ENCODE measurements around the gene CKS2.

Gene CKS2

GRCh38 chr9:89319015-89319905, 8.3 kb downstream of the CKS2 start:
- H3K27me3 ChIP-seq (ENCODE audit: control insufficient read depth in 5 of 5, insufficient read depth in 4 of 5, low read length in 5 of 5): no peaks in the 10 kb centered on the region
- peak overlapping the region; percentile 97 for H3K27ac ChIP-seq (ENCODE audit: low read depth, low read length)
- H3K36me3 ChIP-seq (ENCODE audit: control insufficient read depth in 5 of 5, insufficient read depth in 5 of 5, low read length in 5 of 5): peaks cover 0 to 9% (median 0%) of the 10 kb centered on the region in 5 donors
- H3K9me3 ChIP-seq (ENCODE audit: control insufficient read depth in 5 of 5, low read length in 5 of 5): no peaks in the 10 kb centered on the region
- peak overlapping the region; percentile 81 to 99 (median 95) for H3K9ac ChIP-seq (ENCODE audit: low read length in 5 of 5)
- peak overlapping the region; percentile 62 to 80 (median 77) for H3K4me3 ChIP-seq (ENCODE audit: low read depth in 1 of 5, low read length in 5 of 5)
- H3K4me1 ChIP-seq (ENCODE audit: control insufficient read depth in 5 of 5, insufficient read depth in 5 of 5, low read length in 5 of 5): peaks cover 2 to 28% (median 27%) of the 10 kb centered on the region in 5 donors

DNA sequence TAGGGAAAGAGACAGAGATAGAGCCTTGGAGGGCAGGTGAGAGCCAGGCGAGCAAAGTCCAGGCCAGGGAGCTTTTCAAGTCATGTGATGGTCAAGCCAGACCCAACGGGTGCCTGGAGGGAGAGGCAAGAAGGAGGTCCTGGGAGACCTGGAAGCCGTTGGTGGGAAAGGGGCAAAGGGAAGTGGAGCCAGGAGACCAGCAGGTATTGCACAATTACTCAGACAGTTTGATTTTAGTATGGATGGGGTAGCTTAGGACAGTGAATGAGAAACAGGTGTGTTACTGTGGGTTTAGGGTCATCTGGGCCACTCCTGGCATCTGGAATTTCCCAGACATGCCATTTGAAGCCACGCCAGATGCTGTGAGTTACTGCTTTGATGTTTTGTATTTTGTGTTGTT, 12.4 kb downstream of the CKS2 start:
- H3K36me3 ChIP-seq (ENCODE audit: control insufficient read depth in 5 of 5, insufficient read depth in 5 of 5, low read length in 5 of 5): peaks cover 12 to 26% (median 19%) of the 10 kb centered on the region in 5 donors
- H3K27me3 ChIP-seq (ENCODE audit: control insufficient read depth in 5 of 5, insufficient read depth in 4 of 5, low read length in 5 of 5): no peaks in the 10 kb centered on the region
- H3K27ac ChIP-seq (ENCODE audit: low read depth, low read length): no peak overlapping the region
- H3K4me1 ChIP-seq (ENCODE audit: control insufficient read depth in 5 of 5, insufficient read depth in 5 of 5, low read length in 5 of 5): peaks cover 2 to 19% (median 18%) of the 10 kb centered on the region in 5 donors
- no peak overlapping the region for H3K9ac ChIP-seq (ENCODE audit: low read length in 5 of 5)
- H3K9me3 ChIP-seq (ENCODE audit: control insufficient read depth in 5 of 5, low read length in 5 of 5): no peaks in the 10 kb centered on the region
- H3K4me3 ChIP-seq (ENCODE audit: low read depth in 1 of 5, low read length in 5 of 5): no peak overlapping the region

DNA sequence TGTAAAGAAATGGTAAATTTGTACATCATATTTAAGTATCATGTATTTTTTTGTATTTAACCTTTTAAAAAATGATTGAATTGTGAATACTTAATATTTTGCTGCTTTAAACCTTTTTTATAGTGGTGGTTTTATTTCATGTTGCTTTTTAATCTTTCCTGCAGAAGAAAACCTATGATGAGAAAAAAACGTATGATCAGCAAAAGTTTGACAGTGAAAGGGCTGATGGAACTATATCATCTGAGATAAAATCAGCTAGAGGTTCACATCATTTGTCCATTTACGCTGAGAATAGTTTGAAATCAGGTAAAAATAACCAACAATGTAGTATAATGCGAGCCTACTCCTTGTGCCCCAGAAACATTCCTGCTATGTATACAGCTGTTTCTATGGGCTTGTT, 14.7 kb downstream of the CKS2 start:
- Histone ChIP-seq H3K27ac (ENCODE audit: low read depth, low read length) (no peak overlapping the region), H3K9me3 (ENCODE audit: control insufficient read depth in 5 of 5, low read length in 5 of 5) (no peaks in the 10 kb centered on the region), H3K27me3 (ENCODE audit: control insufficient read depth in 5 of 5, insufficient read depth in 4 of 5, low read length in 5 of 5) (no peaks in the 10 kb centered on the region), H3K4me1 (ENCODE audit: control insufficient read depth in 5 of 5, insufficient read depth in 5 of 5, low read length in 5 of 5) (peaks cover 0 to 7% (median 6%) of the 10 kb centered on the region in 5 donors), H3K9ac (ENCODE audit: low read length in 5 of 5) (no peak overlapping the region), H3K4me3 (ENCODE audit: low read depth in 1 of 5, low read length in 5 of 5) (no peak overlapping the region), H3K36me3 (ENCODE audit: control insufficient read depth in 5 of 5, insufficient read depth in 5 of 5, low read length in 5 of 5) (peaks cover 35 to 49% (median 38%) of the 10 kb centered on the region in 5 donors)

- Histone ChIP-seq H3K27me3 (ENCODE audit: control insufficient read depth in 5 of 5, insufficient read depth in 4 of 5, low read length in 5 of 5) (no peaks in the 10 kb centered on the region), H3K4me1 (ENCODE audit: control insufficient read depth in 5 of 5, insufficient read depth in 5 of 5, low read length in 5 of 5) (peaks cover 0 to 7% (median 5%) of the 10 kb centered on the region in 5 donors), H3K27ac (ENCODE audit: low read depth, low read length) (no peak overlapping the region), H3K36me3 (ENCODE audit: control insufficient read depth in 5 of 5, insufficient read depth in 5 of 5, low read length in 5 of 5) (peaks cover 45 to 65% (median 52%) of the 10 kb centered on the region in 5 donors), H3K4me3 (ENCODE audit: low read depth in 1 of 5, low read length in 5 of 5) (no peak overlapping the region), H3K9me3 (ENCODE audit: control insufficient read depth in 5 of 5, low read length in 5 of 5) (no peaks in the 10 kb centered on the region), H3K9ac (ENCODE audit: low read length in 5 of 5) (no peak overlapping the region)
Observed at GRCh38 chr9:89328064-89328463, 17.1 kb downstream of the CKS2 start.

DNA sequence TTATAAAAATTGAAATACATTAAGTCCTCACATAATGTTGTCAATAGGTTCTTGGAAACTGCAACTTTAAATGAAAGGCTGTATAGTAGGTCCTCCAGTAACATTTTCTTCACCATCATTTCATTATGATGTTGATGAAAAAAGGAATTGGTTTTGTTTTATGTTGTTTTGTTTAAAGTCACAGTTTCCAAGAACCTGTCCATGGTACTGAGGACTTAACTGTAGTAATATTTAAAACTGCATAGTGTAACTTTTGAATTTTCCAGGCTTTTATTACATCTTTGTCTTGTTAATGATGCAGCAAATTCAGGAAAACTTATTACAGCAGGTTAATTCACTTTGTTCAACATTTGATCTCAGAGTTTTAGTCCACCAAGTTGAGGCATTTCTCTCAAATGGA, 18.9 kb downstream of the CKS2 start:
- Histone ChIP-seq H3K36me3 (ENCODE audit: control insufficient read depth in 5 of 5, insufficient read depth in 5 of 5, low read length in 5 of 5) (peaks cover 57 to 83% (median 70%) of the 10 kb centered on the region in 5 donors), H3K4me3 (ENCODE audit: low read depth in 1 of 5, low read length in 5 of 5) (no peak overlapping the region), H3K9ac (ENCODE audit: low read length in 5 of 5) (no peak overlapping the region), H3K27ac (ENCODE audit: low read depth, low read length) (no peak overlapping the region), H3K4me1 (ENCODE audit: control insufficient read depth in 5 of 5, insufficient read depth in 5 of 5, low read length in 5 of 5) (no peaks in the 10 kb centered on the region), H3K9me3 (ENCODE audit: control insufficient read depth in 5 of 5, low read length in 5 of 5) (no peaks in the 10 kb centered on the region), H3K27me3 (ENCODE audit: control insufficient read depth in 5 of 5, insufficient read depth in 4 of 5, low read length in 5 of 5) (no peaks in the 10 kb centered on the region)

GRCh38 chr9:89330513-89330912, 19.5 kb downstream of the CKS2 start:
- no peak overlapping the region for H3K9ac ChIP-seq (ENCODE audit: low read length in 5 of 5)
- peaks cover 57 to 86% (median 72%) of the 10 kb centered on the region in 5 donors for H3K36me3 ChIP-seq (ENCODE audit: control insufficient read depth in 5 of 5, insufficient read depth in 5 of 5, low read length in 5 of 5)
- no peaks in the 10 kb centered on the region for H3K27me3 ChIP-seq (ENCODE audit: control insufficient read depth in 5 of 5, insufficient read depth in 4 of 5, low read length in 5 of 5)
- H3K4me1 ChIP-seq (ENCODE audit: control insufficient read depth in 5 of 5, insufficient read depth in 5 of 5, low read length in 5 of 5): no peaks in the 10 kb centered on the region
- H3K9me3 ChIP-seq (ENCODE audit: control insufficient read depth in 5 of 5, low read length in 5 of 5): no peaks in the 10 kb centered on the region
- H3K4me3 ChIP-seq (ENCODE audit: low read depth in 1 of 5, low read length in 5 of 5): no peak overlapping the region
- H3K27ac ChIP-seq (ENCODE audit: low read depth, low read length): no peak overlapping the region

DNA sequence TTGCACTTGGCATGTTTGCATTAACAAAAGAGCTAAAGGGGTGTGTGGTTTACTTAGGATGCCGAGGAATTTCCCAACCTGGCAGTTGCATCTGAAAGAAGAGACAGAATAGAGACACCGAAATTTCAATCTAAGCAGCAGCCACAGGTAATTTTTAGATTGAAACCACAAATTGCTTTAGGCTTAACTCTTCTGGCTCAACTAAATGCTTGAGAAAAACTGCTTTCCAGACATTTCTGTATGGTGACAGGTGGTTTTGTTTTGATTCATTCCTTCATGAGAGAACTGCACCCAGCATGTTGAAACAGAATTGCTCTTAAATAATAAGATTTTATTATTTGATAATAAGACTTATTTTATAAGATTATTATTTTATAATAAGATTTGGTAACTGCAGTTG, 28.8 kb downstream of the CKS2 start:
- H3K4me1 ChIP-seq (ENCODE audit: control insufficient read depth in 5 of 5, insufficient read depth in 5 of 5, low read length in 5 of 5): no peaks in the 10 kb centered on the region
- no peak overlapping the region for H3K4me3 ChIP-seq (ENCODE audit: low read depth in 1 of 5, low read length in 5 of 5)
- no peak overlapping the region for H3K27ac ChIP-seq (ENCODE audit: low read depth, low read length)
- no peaks in the 10 kb centered on the region for H3K9me3 ChIP-seq (ENCODE audit: control insufficient read depth in 5 of 5, low read length in 5 of 5)
- peaks cover 63 to 84% (median 77%) of the 10 kb centered on the region in 5 donors for H3K36me3 ChIP-seq (ENCODE audit: control insufficient read depth in 5 of 5, insufficient read depth in 5 of 5, low read length in 5 of 5)
- no peak overlapping the region for H3K9ac ChIP-seq (ENCODE audit: low read length in 5 of 5)
- H3K27me3 ChIP-seq (ENCODE audit: control insufficient read depth in 5 of 5, insufficient read depth in 4 of 5, low read length in 5 of 5): no peaks in the 10 kb centered on the region

DNA sequence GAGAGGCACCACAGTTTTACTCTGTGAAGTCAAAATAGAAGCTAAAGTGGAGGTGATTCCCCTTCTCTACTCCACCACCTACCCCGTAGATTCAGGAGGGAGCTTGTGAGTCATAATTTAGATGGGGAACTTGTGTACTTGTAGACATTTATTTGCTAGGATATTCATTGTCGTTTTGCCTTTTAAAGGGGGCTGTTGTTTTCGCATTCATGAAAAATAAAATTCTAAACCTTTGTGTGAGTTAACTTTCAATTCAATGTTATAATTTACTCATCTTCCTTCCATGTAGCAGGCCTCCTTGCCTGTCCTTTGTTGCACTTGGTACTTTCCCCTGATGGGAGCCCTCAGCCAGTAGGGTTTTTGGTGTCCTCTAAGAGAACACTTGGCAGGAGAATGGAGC, 29.3 kb downstream of the CKS2 start:
- no peak overlapping the region for H3K4me3 ChIP-seq (ENCODE audit: low read depth in 1 of 5, low read length in 5 of 5)
- peaks cover 64 to 84% (median 80%) of the 10 kb centered on the region in 5 donors for H3K36me3 ChIP-seq (ENCODE audit: control insufficient read depth in 5 of 5, insufficient read depth in 5 of 5, low read length in 5 of 5)

GRCh38 chr9:89342213-89342612, 31.2 kb downstream of the CKS2 start:
- Histone ChIP-seq H3K36me3 (ENCODE audit: control insufficient read depth in 5 of 5, insufficient read depth in 5 of 5, low read length in 5 of 5) (peaks cover 63 to 89% (median 84%) of the 10 kb centered on the region in 5 donors), H3K27ac (ENCODE audit: low read depth, low read length) (no peak overlapping the region), H3K9ac (ENCODE audit: low read length in 5 of 5) (no peak overlapping the region), H3K9me3 (ENCODE audit: control insufficient read depth in 5 of 5, low read length in 5 of 5) (no peaks in the 10 kb centered on the region), H3K4me3 (ENCODE audit: low read depth in 1 of 5, low read length in 5 of 5) (no peak overlapping the region), H3K4me1 (ENCODE audit: control insufficient read depth in 5 of 5, insufficient read depth in 5 of 5, low read length in 5 of 5) (no peaks in the 10 kb centered on the region), H3K27me3 (ENCODE audit: control insufficient read depth in 5 of 5, insufficient read depth in 4 of 5, low read length in 5 of 5) (no peaks in the 10 kb centered on the region)

More for the DNA sequence above, 29.3 kb downstream of the CKS2 start:
- Histone ChIP-seq H3K27ac (ENCODE audit: low read depth, low read length) (no peak overlapping the region), H3K27me3 (ENCODE audit: control insufficient read depth in 5 of 5, insufficient read depth in 4 of 5, low read length in 5 of 5) (no peaks in the 10 kb centered on the region), H3K9ac (ENCODE audit: low read length in 5 of 5) (no peak overlapping the region), H3K9me3 (ENCODE audit: control insufficient read depth in 5 of 5, low read length in 5 of 5) (no peaks in the 10 kb centered on the region), H3K4me1 (ENCODE audit: control insufficient read depth in 5 of 5, insufficient read depth in 5 of 5, low read length in 5 of 5) (no peaks in the 10 kb centered on the region)

- peaks cover 60 to 88% (median 82%) of the 10 kb centered on the region in 5 donors for H3K36me3 ChIP-seq (ENCODE audit: control insufficient read depth in 5 of 5, insufficient read depth in 5 of 5, low read length in 5 of 5)
- H3K27me3 ChIP-seq (ENCODE audit: control insufficient read depth in 5 of 5, insufficient read depth in 4 of 5, low read length in 5 of 5): no peaks in the 10 kb centered on the region
- no peak overlapping the region for H3K4me3 ChIP-seq (ENCODE audit: low read depth in 1 of 5, low read length in 5 of 5)
- no peaks in the 10 kb centered on the region for H3K4me1 ChIP-seq (ENCODE audit: control insufficient read depth in 5 of 5, insufficient read depth in 5 of 5, low read length in 5 of 5)
- no peak overlapping the region for H3K9ac ChIP-seq (ENCODE audit: low read length in 5 of 5)
- H3K9me3 ChIP-seq (ENCODE audit: control insufficient read depth in 5 of 5, low read length in 5 of 5): no peaks in the 10 kb centered on the region
- H3K27ac ChIP-seq (ENCODE audit: low read depth, low read length): no peak overlapping the region
Observed at GRCh38 chr9:89342948-89343347, 32.0 kb downstream of the CKS2 start.

All from subcutaneous abdominal adipose tissue (tissue), 5 donors.